ENCODE data around the gene BPGM.
"Not testable (repeated sequence)": the region's sequence is repeated elsewhere in the genome, so short reads cannot be mapped to it uniquely, and the experiment has no call there.

BPGM gene

GRCh38 chr7:134632937-134633540 lies 13.6 kb upstream of the BPGM start:
- peak; percentile 5 to 11 for DNase-seq

- no peak for DNase-seq
Measured at GRCh38 chr7:134636008-134636449, 10.6 kb upstream of the BPGM start.

GRCh38 chr7:134637441-134637840 lies 9.2 kb upstream of the BPGM start:
- DNase-seq, result no peak

DNA sequence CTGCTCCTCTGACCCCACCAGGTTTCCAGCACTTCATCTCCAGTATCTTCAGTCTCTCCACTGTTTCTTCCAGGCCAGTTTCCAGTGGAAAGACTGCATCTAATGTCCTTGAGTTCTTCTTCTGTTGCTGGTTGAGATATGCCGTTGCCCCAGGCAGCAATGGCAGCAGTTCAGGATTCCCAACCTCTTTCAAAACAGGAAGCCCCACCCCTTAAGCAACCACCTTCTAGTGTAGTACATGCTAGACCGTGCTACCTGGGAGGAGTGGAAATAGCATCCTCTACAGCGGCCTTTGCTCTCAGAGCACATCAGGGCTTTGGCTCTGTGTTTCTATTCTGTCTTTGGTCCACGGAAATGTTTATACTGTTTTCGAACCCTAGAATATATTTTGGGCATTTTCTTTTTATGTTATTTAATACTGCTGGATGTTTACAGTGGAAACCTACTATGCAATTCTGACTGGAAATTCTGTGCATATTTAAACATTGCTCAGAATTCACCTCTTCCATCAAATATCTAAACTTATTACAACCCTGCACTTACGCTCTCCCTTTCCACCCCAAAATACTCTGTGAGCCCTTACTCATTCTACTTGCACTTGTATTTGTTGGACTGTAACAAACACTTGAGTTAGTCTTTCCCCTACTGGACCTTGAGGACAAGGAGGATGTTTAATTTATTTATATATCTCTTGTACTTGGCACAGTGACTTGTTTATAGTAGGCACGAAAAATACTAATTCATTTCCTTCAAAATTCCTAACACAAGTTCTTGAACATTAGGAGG lies 8.5 kb upstream of the BPGM start:
- DNase-seq, result no peak

- DNase-seq, result no peak
Measured at GRCh38 chr7:134639061-134639460, 7.6 kb upstream of the BPGM start.

GRCh38 chr7:134639683-134640279 lies 6.9 kb upstream of the BPGM start:
- no peak for DNase-seq

DNA sequence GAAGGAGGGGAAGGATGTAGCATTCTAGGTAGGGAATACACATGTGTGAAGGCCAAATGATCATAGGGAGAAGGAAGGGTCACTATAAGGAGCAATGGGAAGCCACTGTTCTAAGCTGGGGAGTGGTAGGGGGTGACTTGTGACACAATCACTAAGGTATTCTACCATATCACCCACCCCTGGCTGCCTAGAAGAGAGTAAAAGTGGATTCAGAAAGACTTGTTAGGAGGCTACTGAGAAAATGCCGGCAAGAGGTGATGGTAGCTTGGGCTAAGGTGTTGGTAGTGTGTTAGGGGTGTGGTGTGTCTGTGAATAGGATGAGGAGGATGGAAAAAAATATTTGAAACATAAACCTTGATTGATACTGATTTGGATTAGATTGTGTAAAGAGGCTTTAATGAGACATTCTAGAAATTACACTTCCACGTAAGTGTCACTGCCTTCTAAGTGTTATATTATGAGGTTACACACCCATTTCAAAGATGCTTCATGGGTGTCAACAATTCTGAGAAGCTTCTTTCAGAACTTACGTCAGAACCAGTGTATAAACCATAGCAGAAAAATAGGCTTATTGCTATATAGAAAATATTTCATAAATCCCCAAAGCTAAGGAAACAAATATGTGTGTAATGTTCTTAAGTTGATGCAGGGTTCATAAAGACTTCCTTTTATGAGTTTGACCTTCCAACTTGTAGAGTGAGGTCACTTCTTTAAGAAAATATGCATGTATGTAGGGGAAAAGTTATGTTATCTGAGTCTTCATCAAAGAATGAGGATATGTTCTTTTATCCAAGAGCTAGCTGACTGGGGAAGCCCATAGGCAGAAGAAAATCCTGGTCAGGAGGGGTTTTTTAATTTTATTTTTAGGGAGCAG lies 5.6 kb upstream of the BPGM start:
- DNase-seq, result no peak

DNA sequence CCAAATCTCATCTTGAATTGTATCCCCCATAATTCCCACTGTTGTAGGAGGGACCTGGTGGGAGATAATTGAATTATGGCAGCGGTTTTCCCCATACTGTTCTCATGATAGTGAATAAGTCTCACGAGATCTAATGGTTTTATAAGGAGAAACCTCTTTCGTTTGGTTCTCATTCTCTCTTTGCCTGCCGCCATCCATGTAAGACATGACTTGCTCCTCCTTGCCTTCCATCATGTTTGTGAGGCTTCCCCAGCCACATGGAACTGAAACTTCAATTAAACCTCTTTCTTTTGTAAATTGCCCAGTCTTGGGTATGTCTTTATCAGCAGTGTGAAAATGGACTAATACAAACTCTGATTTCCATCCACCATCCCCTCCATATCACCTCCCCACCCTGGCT lies 4.7 kb upstream of the BPGM start:
- DNase-seq, result not testable (repeated sequence)

DNA sequence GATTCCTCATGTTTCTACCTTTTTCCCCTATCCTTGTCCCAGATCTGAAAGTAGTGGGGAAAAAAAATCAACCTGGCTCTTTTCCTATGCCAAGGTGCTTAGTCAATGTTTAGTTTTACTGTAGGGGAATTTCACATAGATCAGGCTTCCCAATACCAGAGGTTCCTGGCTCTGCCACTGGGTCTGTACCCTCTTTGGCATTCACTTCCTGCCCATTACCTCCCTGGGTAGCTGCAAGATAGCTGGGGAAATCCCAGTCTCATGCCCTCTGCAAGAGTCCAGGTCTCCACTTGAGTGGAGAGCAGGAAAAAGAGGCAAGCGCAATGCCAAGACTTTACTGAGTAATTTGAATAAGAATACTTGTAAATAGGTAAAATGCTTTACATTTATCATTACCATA lies 3.5 kb upstream of the BPGM start:
- DNase-seq, result no peak

GRCh38 chr7:134645478-134645877 lies 1.2 kb upstream of the BPGM start:
- DNase-seq, result no peak

- DNase-seq, result no peak
Measured at GRCh38 chr7:134645935-134646334, 718 bp upstream of the BPGM start.

- DNase-seq, result no peak
Measured at GRCh38 chr7:134648456-134648855, 1.8 kb downstream of the BPGM start.

DNA sequence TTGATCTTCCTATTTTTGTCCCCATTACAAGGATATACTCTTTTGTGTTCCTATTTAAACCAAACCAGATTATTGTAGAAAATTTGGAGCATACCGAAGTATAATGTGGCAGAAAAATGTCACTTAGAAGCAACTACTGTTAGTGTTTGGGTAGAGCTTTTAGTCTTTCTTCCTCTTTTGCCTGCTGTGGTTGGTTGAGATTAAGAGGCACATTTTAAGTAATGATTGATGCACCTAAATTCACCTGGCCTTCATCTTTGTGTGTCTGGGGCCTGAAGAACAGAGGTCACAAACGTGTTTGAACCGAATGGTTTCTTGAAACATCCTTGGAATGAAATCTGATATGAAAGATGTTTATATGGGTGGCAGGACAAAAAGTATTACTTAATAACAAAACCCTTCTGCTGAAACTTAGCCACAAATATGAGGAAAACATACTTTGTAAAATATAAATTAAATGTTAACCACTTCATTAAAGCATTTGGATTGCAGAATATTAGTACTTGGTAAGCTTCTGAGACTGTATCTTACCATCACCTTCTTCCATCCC lies 2.6 kb downstream of the BPGM start:
- no peak for DNase-seq

DNA sequence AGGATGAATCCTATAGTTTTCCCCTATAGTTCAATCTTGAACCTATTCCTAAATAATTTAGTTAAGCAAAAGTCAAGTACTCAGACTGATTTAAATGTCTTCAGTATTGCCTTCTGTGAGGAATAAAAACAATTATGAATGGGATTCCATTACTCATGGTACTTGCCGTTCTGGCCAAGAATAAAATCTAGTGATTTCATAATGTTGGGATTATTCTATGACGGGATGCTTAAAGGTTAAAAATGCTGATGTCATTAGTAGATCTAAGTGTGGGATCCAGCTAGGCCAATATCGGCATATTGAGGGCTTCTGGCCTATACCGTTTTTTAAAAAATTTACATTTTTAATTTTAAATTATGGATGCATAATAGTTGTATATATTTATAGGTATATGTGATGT lies 5.3 kb downstream of the BPGM start:
- no peak for DNase-seq

DNA sequence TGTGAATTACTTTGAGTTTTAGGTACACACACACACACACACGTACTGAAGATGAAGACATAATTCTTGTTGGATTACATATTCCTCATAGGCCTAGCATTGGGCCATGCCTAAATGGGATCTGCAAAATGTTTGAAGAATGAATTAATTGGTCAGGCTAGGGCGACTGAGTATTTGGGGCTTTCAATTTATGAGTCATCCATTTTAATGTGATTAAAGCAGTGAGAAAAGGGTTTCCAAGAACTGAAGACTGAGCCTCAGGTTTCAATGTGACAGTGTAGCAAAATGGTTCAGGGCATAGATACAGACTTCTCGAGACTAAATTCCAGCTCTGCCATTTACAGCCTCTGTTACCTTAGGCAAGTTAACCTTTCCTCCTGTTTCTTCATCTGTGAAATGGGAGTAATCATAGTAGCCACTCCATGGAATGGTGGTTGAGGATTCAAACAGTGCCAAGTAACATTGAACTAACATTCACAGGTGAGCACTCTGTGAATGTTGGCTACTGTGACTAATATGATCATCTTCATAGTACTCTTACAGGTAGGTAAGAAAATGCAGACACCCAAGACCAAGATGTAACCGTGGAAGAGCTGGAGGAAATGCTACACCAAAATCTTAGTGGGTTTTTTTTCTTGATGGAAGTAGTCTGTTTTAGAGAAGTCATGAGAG lies 7.6 kb downstream of the BPGM start:
- no peak for DNase-seq

DNA sequence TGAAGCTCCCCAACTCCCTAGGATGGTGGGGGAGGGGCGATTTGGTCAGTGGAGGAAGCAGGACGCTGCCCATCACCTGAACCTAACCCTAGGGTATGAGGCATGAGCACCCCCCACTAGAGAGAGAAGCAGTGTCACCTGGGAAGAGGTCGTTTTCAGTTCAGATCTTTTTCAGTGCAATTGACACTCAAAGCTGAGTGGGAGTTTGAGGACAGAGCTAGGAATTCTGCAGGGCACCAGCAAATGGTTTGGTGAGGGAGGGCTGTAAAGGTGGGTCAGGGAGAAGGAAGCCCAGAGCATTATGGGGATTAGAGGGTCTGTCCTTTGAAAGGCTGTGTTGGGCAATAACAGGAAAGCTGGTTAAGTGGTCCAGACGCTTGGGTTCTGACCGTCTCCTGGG lies 10.9 kb downstream of the BPGM start:
- DNase-seq, result no peak

GRCh38 chr7:134660242-134660785 lies 13.7 kb downstream of the BPGM start:
- no peak for DNase-seq

DNA sequence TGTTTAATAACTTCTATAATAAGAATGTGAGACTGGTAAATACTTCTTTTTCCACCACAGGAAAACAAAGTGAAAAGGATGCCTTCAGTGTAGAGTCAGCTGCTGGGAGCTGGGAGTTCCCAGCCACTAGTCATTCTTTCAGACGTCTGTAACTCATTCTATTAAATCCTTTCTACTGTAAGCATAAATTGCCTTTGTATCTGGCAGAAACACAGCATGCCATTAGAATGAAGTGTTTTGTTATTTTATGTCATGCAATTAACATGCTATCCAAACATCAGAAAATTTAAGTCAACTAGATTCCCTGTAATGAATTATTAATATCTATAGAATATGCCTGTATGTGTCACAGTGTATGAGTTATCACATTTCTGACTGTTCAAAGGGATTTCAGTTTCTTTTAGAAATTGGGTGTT lies 14.3 kb downstream of the BPGM start:
- DNase-seq, result no peak

DNA sequence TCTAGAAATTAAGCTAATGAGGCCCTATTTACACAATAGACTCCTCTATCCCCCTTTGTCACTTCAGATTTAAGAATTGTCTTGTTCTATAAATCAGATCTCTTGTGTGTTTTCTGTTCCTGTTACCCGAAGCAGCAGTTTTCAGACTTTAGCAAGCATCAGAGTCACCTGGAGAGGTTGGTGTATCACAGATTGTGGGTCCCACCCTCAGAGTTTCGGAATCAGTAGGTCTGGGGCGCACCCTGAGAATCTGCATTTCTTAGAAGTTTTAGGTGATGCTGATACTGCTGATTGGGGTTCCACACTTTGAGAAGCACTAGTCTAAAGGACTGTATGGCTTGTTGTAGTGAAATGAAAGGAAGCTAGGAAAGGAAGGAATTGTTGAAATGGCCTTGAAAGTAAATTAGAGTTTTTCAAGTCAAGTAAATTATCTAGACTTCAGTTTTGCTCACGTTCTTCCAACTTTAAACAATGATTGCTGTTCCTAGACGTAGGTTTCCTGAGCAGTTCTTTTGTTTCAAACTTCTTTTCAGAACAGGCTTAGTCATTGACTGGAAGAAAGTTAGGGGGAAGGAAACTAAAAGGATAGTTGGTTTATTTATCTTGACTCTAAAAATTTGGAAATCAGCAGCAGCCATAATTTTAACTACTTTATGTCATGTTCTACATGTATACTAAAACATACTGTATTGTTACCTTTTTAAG lies 15.7 kb downstream of the BPGM start:
- no peak for DNase-seq

GRCh38 chr7:134662871-134663205 lies 16.2 kb downstream of the BPGM start:
- DNase-seq, result no peak

- DNase-seq, result not testable (repeated sequence)
Measured at GRCh38 chr7:134665045-134665444, 18.4 kb downstream of the BPGM start.

- DNase-seq, result no peak
Measured at GRCh38 chr7:134667899-134668298, 21.2 kb downstream of the BPGM start.

Measured in NCI-H446 (cell line).